HG03196 (cell line): Measurements from ENCODE around the gene KAZN.

Source experiments
- ATAC-seq: cut with Tn5 transposase; IDR thresholded peaks from one replicate; pipeline ENCODE4 v1.9.1; 2021; ENCODE audit not compliant: unreplicated experiment

The KAZN gene

GRCh38 chr1:14763977-14764376 is 165.5 kb downstream of the KAZN start:
- ATAC-seq = no peak

GRCh38 chr1:14765773-14766172 is 167.3 kb downstream of the KAZN start:
- ATAC-seq = no peak

GRCh38 chr1:14767075-14767474 is 168.6 kb downstream of the KAZN start:
- ATAC-seq = no peak

- no peak for ATAC-seq
These were observed 170.3 kb downstream of the KAZN start for GRCh38 chr1:14768582-14769304.

GRCh38 chr1:14769486-14770274 is 171.2 kb downstream of the KAZN start:
- ATAC-seq = no peak

- no peak for ATAC-seq
These were observed 175.0 kb downstream of the KAZN start for GRCh38 chr1:14773396-14774025.

- ATAC-seq = no peak
These were observed 175.7 kb downstream of the KAZN start for GRCh38 chr1:14774225-14774624.

GRCh38 chr1:14774988-14775387 is 176.5 kb downstream of the KAZN start:
- no peak for ATAC-seq

GRCh38 chr1:14775434-14775833 is 176.9 kb downstream of the KAZN start:
- no peak for ATAC-seq

- no peak for ATAC-seq
These were observed 179.3 kb downstream of the KAZN start for GRCh38 chr1:14777516-14778506.

- no peak for ATAC-seq
These were observed 180.0 kb downstream of the KAZN start for GRCh38 chr1:14778541-14778897.

GRCh38 chr1:14778898-14779865 is 180.7 kb downstream of the KAZN start:
- ATAC-seq = no peak

- ATAC-seq = no peak
These were observed 181.8 kb downstream of the KAZN start for GRCh38 chr1:14780271-14780670.

- ATAC-seq = no peak
These were observed 183.3 kb downstream of the KAZN start for GRCh38 chr1:14781811-14782210.

GRCh38 chr1:14782741-14783591 is 184.5 kb downstream of the KAZN start:
- no peak for ATAC-seq

- ATAC-seq = no peak
These were observed 185.1 kb downstream of the KAZN start for GRCh38 chr1:14783592-14783886.

GRCh38 chr1:14784790-14785773 is 186.6 kb downstream of the KAZN start:
- ATAC-seq = no peak
